Measurements from ENCODE around the gene GAS6.

Gene GAS6

GRCh38 chr13:113854238-113855011 is 9.5 kb downstream of the GAS6 start:
- H2BK12ac ChIP-seq (ENCODE audit: low read length), result no peak overlapping the region
- no CpG with 5 or more reads among the region's 31 CpGs for WGBS (ENCODE audit: extremely low coverage, insufficient coverage, insufficient read length)
- H2AFZ ChIP-seq (ENCODE audit: insufficient read depth, low read length, poor library complexity), result no peak overlapping the region
- no peak overlapping the region for H3K18ac ChIP-seq (ENCODE audit: low read length)
- no peaks in the 10 kb centered on the region for H3K79me2 ChIP-seq (ENCODE audit: control insufficient read depth, insufficient read depth, low read length, poor library complexity)
- no peak overlapping the region for H2BK120ac ChIP-seq (ENCODE audit: insufficient read depth, low read length, poor library complexity)
- no peak overlapping the region for H3K9ac ChIP-seq (ENCODE audit: low read length)
- no peak overlapping the region for H4K12ac ChIP-seq (ENCODE audit: low read depth, low read length)
- peaks cover under 1% of the 10 kb centered on the region for H3K9me3 ChIP-seq (ENCODE audit: insufficient read depth, low read depth, low read length)
- H3K27ac ChIP-seq (ENCODE audit: low read depth, low read length), result no peak overlapping the region
- no peak overlapping the region for H3K4me3 ChIP-seq (ENCODE audit: low read depth, low read length)
- no peak overlapping the region for H3K4ac ChIP-seq (ENCODE audit: low read depth, low read length)
- H4K8ac ChIP-seq (ENCODE audit: low read depth, low read length), result no peak overlapping the region
- no peak overlapping the region for H2AK5ac ChIP-seq (ENCODE audit: low read length)
- DNase-seq, result no peak
- no peak overlapping the region for H3K4me2 ChIP-seq (ENCODE audit: low read length)
- H3K27me3 ChIP-seq (ENCODE audit: insufficient read depth, low read length), result no peaks in the 10 kb centered on the region
- H3K36me3 ChIP-seq (ENCODE audit: control insufficient read depth in 1 of 2, insufficient read depth in 2 of 2, low read length in 2 of 2), result no peaks in the 10 kb centered on the region
- no peaks in the 10 kb centered on the region for H3K79me1 ChIP-seq (ENCODE audit: low read length)
- no peak overlapping the region for H3K14ac ChIP-seq (ENCODE audit: low read length)
- H3K4me1 ChIP-seq (ENCODE audit: control insufficient read depth in 1 of 2, insufficient read depth in 2 of 2, low read length in 2 of 2), result peaks cover 0 to under 1% of the 10 kb centered on the region in 2 experiments
- no peak overlapping the region for H3K23ac ChIP-seq (ENCODE audit: low read length)
- H4K91ac ChIP-seq (ENCODE audit: low read depth, low read length), result no peak overlapping the region
- no peak overlapping the region for H2BK5ac ChIP-seq (ENCODE audit: low read depth, low read length, poor library complexity)

DNA sequence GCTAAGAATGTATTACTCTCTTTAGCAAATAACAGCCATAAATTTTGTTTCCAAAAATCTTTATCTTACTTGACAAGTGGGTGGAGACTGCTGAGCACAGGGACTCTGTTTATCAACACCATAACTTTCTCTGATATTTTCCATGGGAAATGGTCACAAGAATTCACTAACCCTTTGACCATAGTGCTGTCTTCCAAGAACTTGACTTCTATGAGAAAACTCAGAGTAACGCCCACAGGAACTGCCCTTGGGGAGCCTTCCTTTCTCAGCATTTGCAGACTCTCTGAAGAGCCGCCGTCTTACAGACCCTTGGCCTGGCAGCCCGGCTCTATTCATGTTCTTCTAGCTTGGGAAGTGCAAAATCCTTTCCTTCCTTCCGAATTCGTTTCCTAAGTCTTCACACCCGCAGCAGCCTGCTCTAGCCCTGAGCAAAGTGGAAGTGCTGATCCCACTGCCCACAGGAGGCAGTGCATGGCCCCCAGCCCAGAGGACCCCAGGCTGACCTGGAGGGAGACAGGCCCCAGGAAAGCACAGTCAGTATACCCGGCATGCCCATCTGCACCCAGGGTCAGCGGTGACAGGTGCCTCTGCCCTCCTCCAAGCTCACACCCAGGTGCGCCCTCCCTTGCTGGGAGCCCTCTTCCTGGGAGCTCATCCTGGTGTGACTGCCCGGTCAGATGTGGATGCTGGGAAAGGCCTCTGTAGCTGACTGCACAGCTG is 10.2 kb downstream of the GAS6 start:
- Histone ChIP-seq H2AK5ac (ENCODE audit: low read length) (no peak overlapping the region), H3K36me3 (ENCODE audit: control insufficient read depth in 1 of 2, insufficient read depth in 2 of 2, low read length in 2 of 2) (no peaks in the 10 kb centered on the region), H2AFZ (ENCODE audit: insufficient read depth, low read length, poor library complexity) (no peak overlapping the region), H3K9me3 (ENCODE audit: insufficient read depth, low read depth, low read length) (no peaks in the 10 kb centered on the region), H3K18ac (ENCODE audit: low read length) (no peak overlapping the region), H3K14ac (ENCODE audit: low read length) (no peak overlapping the region), H3K4me1 (ENCODE audit: control insufficient read depth in 1 of 2, insufficient read depth in 2 of 2, low read length in 2 of 2) (peaks cover 0 to 2% of the 10 kb centered on the region in 2 experiments), H3K79me2 (ENCODE audit: control insufficient read depth, insufficient read depth, low read length, poor library complexity) (no peaks in the 10 kb centered on the region), H3K27me3 (ENCODE audit: insufficient read depth, low read length) (no peaks in the 10 kb centered on the region), H2BK120ac (ENCODE audit: insufficient read depth, low read length, poor library complexity) (no peak overlapping the region), H3K4ac (ENCODE audit: low read depth, low read length) (no peak overlapping the region), H4K8ac (ENCODE audit: low read depth, low read length) (no peak overlapping the region), H3K9ac (ENCODE audit: low read length) (no peak overlapping the region), H3K23ac (ENCODE audit: low read length) (no peak overlapping the region), H3K4me2 (ENCODE audit: low read length) (no peak overlapping the region), H2BK12ac (ENCODE audit: low read length) (no peak overlapping the region), H4K91ac (ENCODE audit: low read depth, low read length) (no peak overlapping the region), H3K4me3 (ENCODE audit: low read depth, low read length) (no peak overlapping the region), H3K27ac (ENCODE audit: low read depth, low read length) (no peak overlapping the region), H2BK5ac (ENCODE audit: low read depth, low read length, poor library complexity) (no peak overlapping the region), H3K79me1 (ENCODE audit: low read length) (no peaks in the 10 kb centered on the region), H4K12ac (ENCODE audit: low read depth, low read length) (no peak overlapping the region)
- no peak for DNase-seq
- WGBS (ENCODE audit: extremely low coverage, insufficient coverage, insufficient read length), result no CpG with 5 or more reads among the region's 11 CpGs

DNA sequence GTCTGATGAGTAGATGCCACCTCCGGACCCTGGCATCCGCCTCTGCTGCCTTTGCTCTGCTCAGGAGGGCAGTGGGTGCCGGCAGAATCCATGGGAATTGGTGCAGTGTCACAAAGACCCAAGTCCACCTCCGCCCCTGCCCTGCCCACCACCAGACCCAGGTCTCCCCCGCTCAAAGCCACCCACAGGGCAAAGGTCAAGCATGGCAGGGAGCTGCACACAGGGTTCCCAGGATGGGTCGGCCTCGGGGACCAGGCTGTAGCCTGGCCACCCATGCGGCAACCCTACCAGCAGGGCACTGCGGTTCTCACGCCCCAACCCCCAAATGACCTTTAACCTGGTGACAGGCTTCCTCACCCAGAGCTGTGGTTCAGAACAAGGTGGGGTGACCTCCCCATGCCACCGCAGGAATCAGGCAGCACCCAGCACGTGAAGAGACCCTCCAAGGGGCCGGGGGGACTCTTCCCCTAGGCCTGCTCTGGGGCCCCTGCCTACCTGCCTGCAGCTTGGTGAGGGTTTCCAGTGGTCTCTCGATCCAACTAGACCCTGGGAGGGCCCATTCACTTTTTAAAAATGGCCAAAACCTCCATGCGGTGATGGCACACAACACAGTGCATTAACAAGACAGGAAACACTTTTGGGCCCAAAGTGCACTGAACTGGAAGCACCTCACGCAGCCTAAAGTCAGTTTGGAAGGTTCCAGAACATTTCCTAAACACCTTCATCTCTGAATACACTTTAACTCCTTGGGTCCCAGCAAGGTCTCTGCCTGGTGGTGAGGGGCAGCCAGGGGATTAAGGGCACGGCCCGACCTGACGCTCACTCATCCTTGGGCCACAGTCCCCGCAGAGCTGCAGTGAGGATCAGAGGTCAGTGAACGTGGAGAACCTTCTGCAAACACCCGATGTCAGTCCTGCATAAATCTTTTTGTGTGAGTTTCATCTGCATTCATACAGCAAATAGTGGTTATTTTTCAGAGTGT is 11.0 kb downstream of the GAS6 start:
- H4K12ac ChIP-seq (ENCODE audit: low read depth, low read length), result no peak overlapping the region
- no peak overlapping the region for H3K4me3 ChIP-seq (ENCODE audit: low read depth, low read length)
- H3K9me3 ChIP-seq (ENCODE audit: insufficient read depth, low read depth, low read length), result no peaks in the 10 kb centered on the region
- no peak overlapping the region for H3K14ac ChIP-seq (ENCODE audit: low read length)
- no peak overlapping the region for H3K23ac ChIP-seq (ENCODE audit: low read length)
- H2BK120ac ChIP-seq (ENCODE audit: insufficient read depth, low read length, poor library complexity), result no peak overlapping the region
- H3K36me3 ChIP-seq (ENCODE audit: control insufficient read depth in 1 of 2, insufficient read depth in 2 of 2, low read length in 2 of 2), result no peaks in the 10 kb centered on the region
- no peak overlapping the region for H2BK12ac ChIP-seq (ENCODE audit: low read length)
- H3K9ac ChIP-seq (ENCODE audit: low read length), result no peak overlapping the region
- H3K4me1 ChIP-seq (ENCODE audit: control insufficient read depth in 1 of 2, insufficient read depth in 2 of 2, low read length in 2 of 2), result peaks cover 0 to 2% of the 10 kb centered on the region in 2 experiments
- H3K4me2 ChIP-seq (ENCODE audit: low read length), result no peak overlapping the region
- H2AK5ac ChIP-seq (ENCODE audit: low read length), result no peak overlapping the region
- no CpG with 5 or more reads among the region's 22 CpGs for WGBS (ENCODE audit: extremely low coverage, insufficient coverage, insufficient read length)
- no peak overlapping the region for H2BK5ac ChIP-seq (ENCODE audit: low read depth, low read length, poor library complexity)
- H3K27ac ChIP-seq (ENCODE audit: low read depth, low read length), result no peak overlapping the region
- H3K18ac ChIP-seq (ENCODE audit: low read length), result no peak overlapping the region
- H3K27me3 ChIP-seq (ENCODE audit: insufficient read depth, low read length), result no peaks in the 10 kb centered on the region
- H3K4ac ChIP-seq (ENCODE audit: low read depth, low read length), result no peak overlapping the region
- no peak for DNase-seq
- H3K79me1 ChIP-seq (ENCODE audit: low read length), result no peaks in the 10 kb centered on the region
- no peak overlapping the region for H2AFZ ChIP-seq (ENCODE audit: insufficient read depth, low read length, poor library complexity)
- no peak overlapping the region for H4K8ac ChIP-seq (ENCODE audit: low read depth, low read length)
- H4K91ac ChIP-seq (ENCODE audit: low read depth, low read length), result no peak overlapping the region
- no peaks in the 10 kb centered on the region for H3K79me2 ChIP-seq (ENCODE audit: control insufficient read depth, insufficient read depth, low read length, poor library complexity)

GRCh38 chr13:113851826-113852535 is 11.9 kb downstream of the GAS6 start:
- H2AFZ ChIP-seq (ENCODE audit: insufficient read depth, low read length, poor library complexity), result no peak overlapping the region
- no peaks in the 10 kb centered on the region for H3K36me3 ChIP-seq (ENCODE audit: control insufficient read depth in 1 of 2, insufficient read depth in 2 of 2, low read length in 2 of 2)
- H3K14ac ChIP-seq (ENCODE audit: low read length), result no peak overlapping the region
- no peak overlapping the region for H4K12ac ChIP-seq (ENCODE audit: low read depth, low read length)
- H3K4me1 ChIP-seq (ENCODE audit: control insufficient read depth in 1 of 2, insufficient read depth in 2 of 2, low read length in 2 of 2), result peaks cover 0 to 2% of the 10 kb centered on the region in 2 experiments
- H3K23ac ChIP-seq (ENCODE audit: low read length), result no peak overlapping the region
- H4K8ac ChIP-seq (ENCODE audit: low read depth, low read length), result no peak overlapping the region
- H4K91ac ChIP-seq (ENCODE audit: low read depth, low read length), result no peak overlapping the region
- no peak overlapping the region for H3K27ac ChIP-seq (ENCODE audit: low read depth, low read length)
- no peak overlapping the region for H3K18ac ChIP-seq (ENCODE audit: low read length)
- no peak overlapping the region for H2AK5ac ChIP-seq (ENCODE audit: low read length)
- H3K9ac ChIP-seq (ENCODE audit: low read length), result no peak overlapping the region
- no peaks in the 10 kb centered on the region for H3K79me1 ChIP-seq (ENCODE audit: low read length)
- H3K4me3 ChIP-seq (ENCODE audit: low read depth, low read length), result no peak overlapping the region
- no peaks in the 10 kb centered on the region for H3K27me3 ChIP-seq (ENCODE audit: insufficient read depth, low read length)
- WGBS (ENCODE audit: extremely low coverage, insufficient coverage, insufficient read length), result no CpG with 5 or more reads among the region's 23 CpGs
- H3K9me3 ChIP-seq (ENCODE audit: insufficient read depth, low read depth, low read length), result no peaks in the 10 kb centered on the region
- DNase-seq, result no peak
- H3K79me2 ChIP-seq (ENCODE audit: control insufficient read depth, insufficient read depth, low read length, poor library complexity), result no peaks in the 10 kb centered on the region
- no peak overlapping the region for H2BK120ac ChIP-seq (ENCODE audit: insufficient read depth, low read length, poor library complexity)
- H3K4ac ChIP-seq (ENCODE audit: low read depth, low read length), result no peak overlapping the region
- no peak overlapping the region for H2BK5ac ChIP-seq (ENCODE audit: low read depth, low read length, poor library complexity)
- no peak overlapping the region for H3K4me2 ChIP-seq (ENCODE audit: low read length)
- no peak overlapping the region for H2BK12ac ChIP-seq (ENCODE audit: low read length)

Data from trophoblast cell (in vitro differentiated cells and primary cell).